NCI-H1105 (cell line): ENCODE results near the gene MINDY4.

Source experiments
- DNase-seq: peaks from one replicate; lab custom pipeline; 2025; lab: John Stamatoyannopoulos, UW

MINDY4 gene

DNA sequence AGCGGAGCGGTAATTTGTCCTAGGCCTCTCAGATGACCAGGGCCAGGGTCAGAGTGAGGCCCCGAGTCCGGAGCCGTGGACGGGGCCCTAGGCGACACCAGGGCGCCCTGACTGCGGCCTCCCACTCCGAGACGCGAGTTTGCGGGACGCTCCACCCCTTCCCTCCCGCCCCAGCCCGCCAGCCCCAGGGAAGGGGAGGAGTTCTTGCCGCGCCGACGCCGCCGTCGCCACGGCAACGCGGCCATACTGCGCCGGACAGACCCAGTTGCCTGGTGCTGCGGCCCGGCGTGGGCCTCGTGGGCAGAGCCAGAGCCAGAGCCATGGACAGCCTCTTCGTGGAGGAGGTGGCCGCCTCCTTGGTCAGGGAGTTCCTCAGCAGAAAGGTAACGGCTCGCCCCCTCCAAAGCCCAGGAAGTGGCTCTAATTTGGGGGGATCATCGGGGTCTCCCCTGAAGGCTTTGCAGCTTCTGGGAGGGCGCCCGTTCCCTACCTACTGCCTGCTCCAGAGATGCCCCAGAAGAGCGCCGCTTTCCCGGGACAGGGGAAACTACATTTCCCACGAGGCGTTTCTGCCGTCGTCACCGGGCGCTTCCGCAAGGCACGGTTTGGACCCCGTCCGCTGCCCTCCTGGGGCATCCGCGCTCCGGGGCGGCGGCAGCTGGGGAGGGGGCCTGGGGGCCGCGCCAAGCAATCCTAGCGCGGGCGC is at the start of gene MINDY4:
TSS of gene MINDY4 (plus strand) at position 244 of the 706 bp plus-strand sequence. CDS start at position 321, 77 bp downstream.
- no peak for DNase-seq

DNA sequence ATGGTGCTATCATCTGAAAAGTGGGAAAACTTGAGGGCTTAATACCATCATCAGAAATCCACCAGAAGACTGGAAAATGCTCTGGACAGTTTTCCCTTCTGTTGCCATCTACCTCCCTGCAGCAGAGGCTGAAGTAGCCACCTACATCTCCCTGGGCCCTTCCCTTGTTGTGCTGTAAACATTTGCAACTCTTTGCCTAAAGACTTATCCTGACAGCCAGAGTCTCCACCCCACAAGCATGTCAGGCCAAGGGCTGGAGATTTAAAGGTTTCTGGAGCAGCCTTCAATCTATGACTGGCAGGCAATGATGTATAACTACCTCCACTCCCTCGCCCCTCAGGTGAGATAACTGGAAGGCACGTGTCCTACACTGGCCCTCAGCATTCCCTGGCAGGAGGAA is 49.0 kb upstream of the MINDY4 start:
- DNase-seq, result no peak

DNA sequence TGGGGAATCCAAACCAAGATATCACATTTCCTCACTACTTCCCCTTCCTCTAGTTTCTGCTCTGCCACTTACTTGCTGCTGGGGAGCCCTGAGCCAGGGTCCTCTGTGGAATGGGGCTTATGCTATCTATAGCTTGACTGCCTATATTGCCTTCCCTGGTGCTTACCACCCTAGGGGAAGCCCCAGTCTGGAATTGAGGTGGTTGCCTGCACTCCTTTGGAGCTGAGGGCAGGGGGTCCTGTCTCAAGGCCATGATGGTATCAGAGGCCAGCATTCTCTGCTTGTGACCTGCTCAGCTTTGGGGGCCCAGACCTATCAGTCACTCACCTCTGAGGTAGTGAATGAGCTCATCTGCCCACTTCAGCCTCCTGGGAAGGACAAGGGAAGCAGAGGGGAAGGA is 48.5 kb upstream of the MINDY4 start:
- no peak for DNase-seq

DNA sequence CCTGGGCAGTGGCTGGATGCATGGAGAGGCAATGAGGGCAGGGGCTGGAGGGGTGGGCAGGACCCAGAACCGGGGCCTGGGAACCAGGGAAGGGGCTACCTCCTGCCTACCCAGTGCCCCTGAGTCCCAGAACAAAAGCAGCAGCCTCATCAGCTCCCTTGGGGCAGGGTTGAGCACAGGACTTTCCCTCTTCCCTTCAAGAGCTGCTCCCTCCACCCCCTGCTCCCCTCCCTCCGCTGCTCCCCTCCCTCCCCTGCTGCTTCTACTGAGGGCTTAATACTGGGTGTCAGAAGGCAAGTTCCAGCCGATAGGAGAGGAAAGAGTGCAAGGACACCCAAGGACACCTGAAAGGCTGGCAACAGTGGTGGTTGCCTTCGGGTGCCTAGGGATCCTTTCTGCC is 47.4 kb upstream of the MINDY4 start:
- no peak for DNase-seq

DNA sequence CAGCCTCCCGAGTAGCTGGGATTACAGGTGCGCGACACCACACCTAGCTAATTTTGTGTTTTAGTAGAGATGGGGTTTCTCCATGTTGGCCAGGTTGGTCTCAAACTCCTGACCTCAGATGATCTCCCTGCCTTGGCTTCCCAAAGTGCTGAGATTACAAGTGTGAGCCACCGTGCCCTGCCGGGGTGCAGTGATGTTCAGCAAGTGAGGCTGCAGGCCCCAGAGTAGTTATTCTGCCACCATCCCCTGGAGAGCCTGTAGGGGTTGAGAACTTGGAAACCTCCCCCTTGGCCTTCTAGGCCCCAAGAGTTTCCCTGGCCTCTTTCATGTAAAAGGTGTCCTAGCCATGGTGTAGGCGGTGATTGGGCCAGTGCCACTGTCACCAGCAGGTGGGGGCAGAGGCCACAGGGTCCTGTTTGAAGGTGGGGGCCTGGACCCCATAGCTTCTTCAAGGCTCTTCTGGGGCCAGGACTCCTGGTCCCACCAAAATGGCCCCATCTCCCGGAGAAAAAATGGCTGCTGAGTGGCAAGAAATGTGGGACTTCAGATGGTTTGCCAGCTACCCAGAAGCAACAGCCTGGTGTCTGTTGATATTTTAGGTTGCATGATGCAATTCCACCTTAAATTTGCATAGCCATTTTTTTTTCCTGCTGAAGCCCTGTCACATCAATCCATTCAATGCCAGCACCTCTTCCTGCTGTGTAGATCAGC is 44.8 kb upstream of the MINDY4 start:
- DNase-seq, result no peak

DNA sequence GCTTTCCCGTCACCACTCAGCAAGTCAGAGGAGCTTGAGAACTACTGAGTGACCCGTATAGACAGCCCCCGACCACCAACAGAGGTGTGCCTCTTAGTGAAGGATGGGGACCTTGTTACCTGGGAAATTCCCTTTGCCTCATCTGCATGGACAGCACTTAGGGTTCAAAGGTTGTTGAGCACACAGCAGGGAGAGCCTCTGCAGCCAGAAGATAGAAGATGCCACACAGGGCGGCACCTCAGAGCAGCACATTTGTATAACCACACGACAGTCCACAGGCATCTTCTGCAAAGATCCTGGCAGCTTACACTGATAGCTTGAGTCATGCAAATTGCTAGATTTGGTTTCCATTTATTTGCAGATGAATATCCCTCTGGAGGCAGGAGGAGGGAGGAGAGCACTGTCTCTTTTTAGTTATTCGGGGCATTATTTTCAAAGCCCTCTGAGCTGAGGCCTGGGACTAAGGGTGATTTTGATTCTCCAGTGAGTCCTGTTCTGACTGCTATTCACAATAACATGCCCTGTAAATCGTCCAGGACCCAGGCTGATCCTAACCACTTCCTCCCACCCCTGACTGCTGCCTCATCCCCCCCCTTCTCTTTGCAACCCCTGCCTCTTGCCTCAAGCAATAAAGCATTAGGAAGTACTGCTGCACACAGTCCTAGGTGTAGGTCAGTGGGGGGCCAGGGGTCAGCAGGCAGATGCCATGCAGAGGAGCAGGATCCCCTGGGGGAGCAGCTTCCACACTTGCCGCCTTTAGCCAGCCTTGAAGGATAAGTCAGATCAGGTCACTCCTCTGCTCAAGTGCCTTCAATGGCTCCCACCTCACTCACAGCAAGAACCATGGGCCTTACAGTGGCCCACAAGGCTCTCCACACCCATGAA is 43.9 kb upstream of the MINDY4 start:
- DNase-seq, result no peak

DNA sequence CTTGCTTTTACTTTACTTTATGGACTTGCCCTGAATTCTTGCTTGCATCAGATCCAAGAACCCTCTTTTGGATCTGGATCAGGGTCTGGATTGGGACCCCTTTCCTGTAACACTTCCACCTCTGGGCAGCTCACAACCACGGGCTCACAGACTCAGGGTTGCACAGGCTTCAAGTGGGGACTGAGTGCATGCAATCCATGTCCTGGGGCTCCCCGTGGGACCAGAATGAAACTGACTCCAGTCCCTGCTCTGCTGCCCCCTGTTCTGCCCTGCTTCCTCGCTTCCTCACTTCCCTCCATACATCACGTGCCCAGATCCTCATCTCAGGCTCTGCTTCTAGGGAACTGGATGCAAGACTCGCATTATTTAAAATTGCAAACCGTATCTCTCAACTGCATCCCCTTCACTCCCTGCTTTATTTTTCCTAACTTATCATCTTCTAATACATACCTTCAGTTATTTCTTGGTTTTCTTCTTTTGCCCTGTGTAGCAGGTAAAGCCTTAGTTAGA is 42.6 kb upstream of the MINDY4 start:
- DNase-seq, result no peak

DNA sequence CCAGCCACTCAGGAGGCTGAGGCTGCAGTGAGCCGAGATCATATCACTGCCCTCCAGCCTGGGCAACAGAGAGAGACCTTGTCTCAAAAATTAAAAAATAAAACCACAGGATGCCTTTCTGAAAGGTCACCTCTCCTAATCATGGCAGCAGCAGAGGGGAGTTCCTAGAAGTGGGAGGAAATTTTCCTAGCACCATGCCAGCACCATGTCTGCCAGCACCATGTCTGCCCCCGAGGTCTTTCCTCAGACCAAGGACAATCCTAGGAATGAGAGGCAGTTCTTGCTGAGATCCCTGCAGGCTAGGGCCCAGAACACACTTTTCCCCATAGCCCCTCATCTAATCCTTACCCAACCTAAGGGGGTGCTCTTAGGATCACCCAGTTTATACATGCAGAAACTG is 41.6 kb upstream of the MINDY4 start:
- no peak for DNase-seq

DNA sequence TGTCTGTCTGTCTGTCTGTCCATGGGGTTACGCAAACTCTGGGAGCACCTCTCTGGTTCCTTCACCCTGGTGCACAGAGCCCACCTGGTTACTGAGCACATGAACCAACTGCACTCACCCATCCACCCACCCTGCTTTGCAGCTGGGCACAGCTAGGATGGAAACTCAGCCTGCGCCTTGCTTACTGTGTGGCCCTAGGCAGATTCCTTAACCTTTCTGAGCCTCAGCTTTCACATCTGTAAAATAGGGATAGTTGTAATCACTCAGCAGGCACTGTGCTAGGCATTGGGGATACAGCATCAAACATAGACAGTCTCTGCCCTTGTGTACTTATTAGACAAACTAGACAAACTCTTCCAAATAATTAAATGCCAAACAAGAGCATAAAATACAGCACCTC is 41.1 kb upstream of the MINDY4 start:
- DNase-seq, result no peak

DNA sequence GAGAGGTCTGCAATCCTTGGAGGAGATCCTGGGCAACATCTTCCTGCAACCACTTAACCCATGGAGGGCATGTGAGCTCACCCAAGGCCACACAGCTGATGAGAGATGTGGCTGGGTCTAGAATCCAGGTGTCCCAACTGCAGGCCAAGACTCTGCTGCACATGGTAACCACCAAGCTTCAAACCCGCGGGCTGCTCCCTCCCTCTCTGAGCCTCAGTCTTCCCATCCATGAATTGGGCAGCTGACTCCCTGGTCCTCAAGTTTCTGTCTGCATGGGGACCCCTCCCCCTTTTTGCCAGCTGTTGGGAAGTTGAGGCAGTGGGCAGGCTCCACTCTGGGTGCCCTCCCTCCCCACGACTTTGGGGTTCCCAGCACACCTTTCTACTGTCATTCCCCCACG is 40.2 kb upstream of the MINDY4 start:
- DNase-seq, result no peak

DNA sequence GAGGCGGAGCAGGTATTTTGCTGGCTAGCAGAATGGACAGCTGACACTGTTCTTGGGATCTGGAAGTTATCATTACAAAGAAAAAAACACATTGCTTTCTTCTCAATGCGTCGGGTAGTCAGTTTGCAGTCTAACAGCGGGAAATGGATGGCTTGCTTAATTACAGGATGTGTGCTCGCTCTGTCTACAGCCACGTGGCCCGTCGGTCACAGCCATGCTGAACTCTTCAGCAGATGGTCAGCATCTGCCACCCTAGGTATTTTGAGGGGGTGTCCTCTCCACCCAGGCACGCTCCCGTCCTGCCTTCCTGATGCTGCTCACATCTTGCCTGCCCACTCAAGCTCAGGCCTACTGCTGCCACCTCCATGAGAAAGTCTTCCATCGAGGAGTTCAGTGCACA is 39.6 kb upstream of the MINDY4 start:
- DNase-seq, result no peak

DNA sequence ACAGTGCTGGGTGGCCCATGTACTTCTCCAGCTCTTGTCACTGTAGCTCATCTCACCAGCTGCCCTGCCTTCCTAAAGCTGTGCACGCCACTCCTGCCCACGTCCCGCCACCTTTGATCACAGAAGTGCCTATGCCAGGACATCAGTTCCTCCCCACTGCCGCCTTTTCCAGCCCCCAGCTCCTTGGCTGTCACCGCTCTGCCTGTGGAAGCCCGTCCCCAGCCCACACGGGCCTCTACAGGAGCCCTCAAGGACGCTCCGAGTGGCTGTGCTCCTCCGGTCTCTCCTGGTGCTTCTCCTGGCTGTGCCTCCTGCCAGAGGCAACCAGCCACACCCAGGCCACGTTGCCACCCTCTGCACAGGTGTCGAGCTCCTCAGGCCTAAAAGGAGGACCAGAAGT is 38.6 kb upstream of the MINDY4 start:
- no peak for DNase-seq

DNA sequence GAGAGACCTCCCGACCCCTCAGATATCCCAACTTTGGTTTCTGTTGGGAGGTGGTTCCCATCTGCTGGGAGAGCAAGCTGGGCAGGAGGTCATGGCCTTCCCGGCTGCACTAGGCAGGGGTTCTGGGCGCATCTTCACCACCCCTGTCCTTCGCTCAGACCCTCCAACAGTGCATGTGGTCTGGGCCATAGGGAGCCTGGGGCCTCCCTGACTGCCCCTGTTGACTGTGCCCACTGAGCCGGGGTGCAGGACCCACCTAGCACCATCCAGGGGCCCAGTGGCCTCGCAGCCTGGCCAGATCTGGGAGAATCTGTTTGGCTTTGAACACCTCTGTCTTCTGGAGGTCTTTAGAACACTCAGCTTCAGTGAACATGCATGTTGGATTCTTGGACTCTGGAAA is 38.0 kb upstream of the MINDY4 start:
- DNase-seq, result no peak

DNA sequence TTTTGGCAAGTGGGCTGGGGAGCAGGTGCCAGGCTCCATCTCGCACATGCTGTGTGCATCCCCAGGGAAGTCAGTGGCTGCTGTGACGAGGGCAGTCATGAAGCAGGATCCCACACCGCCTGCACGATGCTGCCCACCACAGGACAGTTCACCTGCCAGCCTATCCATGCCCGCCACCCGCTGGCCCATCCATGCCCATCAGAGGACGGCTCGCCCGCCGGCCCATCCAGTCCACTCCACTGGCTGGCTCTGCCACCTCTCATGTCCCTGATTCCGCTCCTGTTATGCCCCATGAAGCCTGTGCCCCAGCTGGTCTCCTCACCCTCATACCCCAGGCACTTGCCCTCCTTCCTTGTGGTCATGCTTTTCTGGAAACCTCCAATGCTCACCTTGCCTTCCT is 37.5 kb upstream of the MINDY4 start:
- DNase-seq, result no peak

DNA sequence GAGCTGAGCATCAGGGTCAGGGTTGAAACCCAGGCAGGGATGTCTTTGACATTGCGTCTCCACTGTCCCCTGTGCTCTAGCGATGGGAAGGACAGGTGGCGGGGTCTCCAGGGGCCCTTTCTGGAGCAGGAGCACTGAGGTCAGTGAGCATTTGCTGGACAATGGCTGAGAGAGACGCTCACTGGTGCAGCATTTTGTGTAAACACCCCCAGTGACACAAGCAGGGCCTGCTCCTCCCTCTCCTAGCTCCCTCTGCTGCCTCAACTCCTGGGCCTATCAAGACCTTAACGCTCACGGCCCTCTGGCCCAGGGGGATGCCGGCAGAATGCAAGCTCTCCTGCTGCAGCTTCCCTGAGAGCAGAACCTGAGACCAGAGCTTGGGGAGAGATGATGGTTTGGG is 36.7 kb upstream of the MINDY4 start:
- DNase-seq, result no peak

DNA sequence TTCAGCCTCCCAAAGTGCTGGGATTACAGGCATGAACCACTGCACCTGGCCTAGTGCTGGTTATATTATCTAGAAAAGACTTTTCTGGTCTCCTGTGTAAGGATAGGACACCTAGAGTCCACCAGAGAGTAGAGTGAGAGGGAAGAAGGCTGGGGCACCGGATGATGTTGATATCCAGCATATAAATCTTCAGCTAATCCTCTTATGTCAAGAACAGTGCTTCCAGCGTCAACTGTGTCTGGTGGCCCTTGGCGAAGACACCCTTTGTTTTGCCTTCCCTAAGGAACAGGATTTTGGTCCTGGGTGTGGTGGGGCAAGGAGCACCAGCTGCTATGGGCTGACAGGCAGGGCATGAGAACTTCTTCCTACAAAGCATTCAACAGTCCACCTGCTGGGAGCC is 35.6 kb upstream of the MINDY4 start:
- no peak for DNase-seq

DNA sequence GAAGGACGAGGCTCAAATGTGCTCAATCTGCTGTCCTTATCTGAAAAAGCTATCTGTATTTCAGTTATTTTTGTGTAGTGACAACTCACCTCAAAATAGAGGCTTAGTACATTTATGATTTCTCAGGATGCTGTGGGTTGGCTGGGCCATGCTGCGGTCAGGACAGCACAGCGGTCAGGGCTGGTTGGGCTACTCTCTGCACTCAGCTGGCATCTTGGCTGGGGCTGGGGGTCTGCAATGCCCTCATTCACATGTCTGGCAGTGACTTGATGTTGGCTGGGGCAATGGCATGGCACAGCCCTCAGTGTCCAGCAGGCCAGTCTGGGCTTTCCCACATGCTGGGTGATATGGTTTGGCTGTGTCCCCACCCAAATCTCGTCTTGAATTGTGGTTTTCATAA is 34.9 kb upstream of the MINDY4 start:
- DNase-seq, result no peak

DNA sequence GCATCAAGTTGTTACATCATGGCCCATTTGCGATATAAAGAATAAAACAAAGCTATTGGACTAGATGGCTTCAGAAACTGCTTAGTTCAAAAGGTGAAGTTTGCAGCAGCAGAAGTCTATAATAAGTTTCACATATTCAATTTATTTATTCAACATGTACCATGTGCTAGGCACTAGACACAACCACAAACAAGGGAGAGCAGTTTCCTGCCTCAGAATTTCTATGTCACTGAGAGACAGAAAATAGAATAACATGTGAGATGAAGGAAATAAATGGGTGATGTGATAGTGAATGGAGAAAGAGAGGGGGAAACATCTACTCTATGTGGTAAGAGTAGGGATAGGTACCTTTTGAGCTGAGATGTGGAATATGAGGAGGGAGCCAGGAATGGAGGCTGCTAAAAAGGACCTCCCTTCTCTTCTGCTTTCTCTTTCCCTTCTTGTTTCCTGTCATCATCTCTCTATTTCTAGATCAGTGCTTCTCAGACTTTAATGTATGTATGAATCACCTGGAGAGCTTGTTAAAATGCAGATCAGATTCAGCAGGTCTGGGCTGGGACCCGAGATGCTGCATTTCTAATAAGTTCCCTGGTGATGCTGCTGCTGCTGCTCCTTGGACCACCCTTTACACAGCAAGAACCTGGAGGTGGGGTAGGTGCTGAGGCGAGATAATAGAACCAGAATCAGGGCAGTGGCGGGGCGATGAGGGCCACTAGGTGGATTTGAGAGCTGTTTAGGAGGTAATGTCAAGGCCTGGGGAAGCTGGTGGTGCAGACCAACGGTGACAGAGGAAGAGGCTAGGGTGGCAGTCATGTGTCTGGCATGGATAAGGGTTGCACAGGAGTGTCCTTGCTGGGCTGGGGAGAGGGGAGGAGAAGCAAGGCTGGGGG is 32.9 kb upstream of the MINDY4 start:
- DNase-seq, result no peak

DNA sequence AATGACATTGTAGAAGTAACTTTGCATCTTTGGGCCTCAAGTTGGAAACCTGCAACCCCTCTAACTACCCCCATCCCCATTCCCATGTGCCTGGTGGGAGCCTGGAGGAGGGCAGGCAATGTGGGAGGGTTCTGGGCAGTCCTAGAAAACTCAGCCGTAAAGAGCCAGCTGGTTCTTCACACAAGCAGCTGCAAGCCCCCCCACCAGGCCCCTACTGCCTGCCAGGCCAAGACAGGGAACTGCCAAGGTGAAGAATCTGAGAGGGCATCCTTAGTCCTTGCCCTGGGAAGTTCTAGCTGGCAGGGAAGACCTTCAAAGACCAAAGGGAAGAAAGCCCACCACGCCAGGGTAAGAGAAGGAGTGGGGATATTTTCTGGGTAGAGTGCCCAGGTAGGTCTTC is 31.5 kb upstream of the MINDY4 start:
- DNase-seq, result no peak

DNA sequence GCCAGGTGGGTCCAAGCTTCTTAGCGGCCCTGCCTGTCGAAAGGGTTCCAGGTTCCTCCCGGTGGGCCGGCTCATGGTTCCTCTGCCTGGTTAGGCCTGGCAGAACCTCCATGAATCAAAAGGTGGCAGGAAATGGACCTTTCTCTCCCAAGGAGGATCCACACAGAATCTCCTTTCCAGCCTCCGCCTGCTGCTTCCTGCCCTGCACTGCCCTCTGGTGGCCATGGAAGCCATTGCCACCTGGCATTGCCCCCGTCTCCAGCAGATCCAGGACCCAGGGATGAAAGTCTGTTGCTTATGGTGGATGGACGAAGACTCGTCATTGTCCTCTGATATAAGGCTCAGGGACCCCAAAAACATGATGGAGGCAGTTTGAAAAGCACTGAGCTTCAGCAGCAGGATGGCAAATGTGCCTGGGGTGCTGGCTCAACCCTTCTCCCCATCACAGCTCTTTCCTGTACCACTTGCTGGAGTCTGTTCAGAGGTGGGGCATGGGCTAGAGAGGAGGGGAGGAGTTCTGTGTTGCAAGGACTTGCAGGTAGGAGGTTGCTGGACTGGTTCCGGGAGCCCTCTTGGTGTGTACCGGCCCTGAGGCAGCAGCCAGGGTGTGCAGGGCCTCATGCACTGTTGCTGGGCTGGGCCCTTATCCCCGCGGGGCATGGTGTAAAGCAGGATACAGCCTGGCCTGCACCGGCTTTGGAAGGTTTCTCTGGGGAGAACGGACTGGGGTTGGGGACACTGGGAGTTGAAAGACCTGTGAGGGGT is 30.6 kb upstream of the MINDY4 start:
- peak; percentile 66 for DNase-seq

DNA sequence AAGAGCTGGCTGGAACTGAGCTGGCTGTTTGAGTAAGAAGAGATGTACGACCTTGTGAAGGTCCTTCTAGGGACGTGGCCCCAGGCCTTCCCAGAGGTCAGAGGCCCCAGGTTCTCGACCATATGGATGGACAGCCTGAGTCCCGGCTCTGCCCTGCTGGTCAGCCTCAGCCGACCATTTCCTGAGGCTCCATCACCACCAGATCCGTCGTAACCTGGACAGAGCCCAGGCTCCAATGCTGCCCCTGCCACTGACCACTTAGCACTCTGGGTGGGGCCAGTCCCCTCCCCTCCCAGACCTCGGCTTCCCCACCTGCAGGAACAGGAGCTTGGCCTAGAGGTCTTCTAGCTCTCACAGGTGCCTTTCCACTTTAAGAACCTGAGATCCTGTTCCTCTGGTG is 29.9 kb upstream of the MINDY4 start:
- DNase-seq, result no peak
